ENCODE measurements around the gene AGBL3.

AGBL3 gene

DNA sequence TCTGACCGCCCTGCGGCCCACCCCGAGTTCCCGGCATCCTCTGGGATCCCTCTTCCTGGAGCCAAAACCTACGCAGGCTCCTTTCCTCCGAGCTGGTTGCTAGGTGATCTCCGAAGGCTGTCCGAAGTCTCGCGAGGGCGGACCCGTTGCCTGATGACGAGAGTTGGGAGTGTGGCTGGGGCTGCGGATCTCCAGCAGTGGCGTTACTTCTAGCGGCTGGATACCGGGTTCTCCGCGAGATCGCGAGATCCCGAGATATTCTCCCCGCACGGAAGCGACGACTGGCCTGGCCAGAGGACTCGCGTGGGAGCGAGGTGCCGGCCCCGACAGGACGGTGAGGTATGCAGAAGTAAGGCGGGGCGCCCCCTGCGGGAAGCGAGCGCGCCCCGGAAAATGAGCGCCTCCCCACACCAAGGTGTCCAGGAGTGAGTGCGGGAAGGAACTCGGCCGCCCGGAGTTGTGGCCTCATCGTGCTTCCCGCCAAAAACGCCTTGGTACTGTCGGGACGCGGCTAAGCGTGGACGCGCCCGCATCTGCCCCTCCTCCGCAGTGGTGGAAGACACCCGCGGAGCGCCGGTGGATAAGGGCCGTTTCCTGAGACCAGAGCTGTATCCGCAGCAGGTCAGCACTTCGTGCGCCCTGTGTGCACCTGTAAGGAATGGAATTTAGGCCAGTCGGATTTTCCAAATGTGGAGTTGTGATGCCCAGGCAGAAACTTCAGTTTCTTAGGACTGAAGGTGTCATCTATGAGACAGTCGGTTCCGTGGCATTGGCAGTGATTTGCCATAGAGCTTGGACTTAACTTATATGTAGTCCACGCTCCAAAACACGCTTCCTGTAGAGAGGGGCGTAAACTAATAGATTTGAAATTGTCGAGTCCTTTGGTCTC, at the start of gene AGBL3:
TSS of gene AGBL3 (plus strand) at position 146 of the 889 bp plus-strand sequence. CDS start 1,426 bp downstream, outside the sequence.
- peak; percentile 92 for DNase-seq

DNA sequence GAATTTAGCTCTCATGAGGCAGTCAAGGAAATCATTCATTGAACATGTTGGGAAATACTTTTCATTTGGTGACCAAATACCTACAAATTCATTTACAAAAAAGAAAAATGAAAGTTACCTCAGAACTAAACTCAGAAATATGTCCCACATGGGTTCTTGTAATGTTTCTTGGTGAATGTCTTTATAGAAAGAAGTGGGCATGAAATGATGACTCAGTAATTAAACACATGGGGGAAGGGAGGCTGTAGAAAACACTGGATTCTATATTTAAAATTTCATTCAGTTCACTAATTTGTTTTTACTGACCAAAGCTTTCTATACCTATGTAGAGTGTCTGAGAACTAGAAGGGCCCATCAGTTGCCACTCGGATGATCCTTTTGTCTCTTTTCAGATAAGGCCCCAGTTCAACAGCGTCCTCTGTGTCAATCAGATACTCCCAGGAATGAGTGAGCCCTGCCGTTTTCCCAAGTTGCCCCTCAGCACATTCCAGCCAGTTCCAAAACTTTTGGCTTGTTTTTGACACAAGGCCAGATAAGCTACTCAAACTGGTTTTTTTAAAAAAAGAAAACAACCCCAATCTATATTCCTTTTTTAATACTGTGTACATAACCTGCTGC, 49.3 kb upstream of the AGBL3 start:
- DNase-seq, result no peak

- no peak for DNase-seq
These were observed 48.2 kb upstream of the AGBL3 start for GRCh38 chr7:134938141-134938540.

GRCh38 chr7:134939136-134939535, 47.2 kb upstream of the AGBL3 start:
- DNase-seq, result no peak

DNA sequence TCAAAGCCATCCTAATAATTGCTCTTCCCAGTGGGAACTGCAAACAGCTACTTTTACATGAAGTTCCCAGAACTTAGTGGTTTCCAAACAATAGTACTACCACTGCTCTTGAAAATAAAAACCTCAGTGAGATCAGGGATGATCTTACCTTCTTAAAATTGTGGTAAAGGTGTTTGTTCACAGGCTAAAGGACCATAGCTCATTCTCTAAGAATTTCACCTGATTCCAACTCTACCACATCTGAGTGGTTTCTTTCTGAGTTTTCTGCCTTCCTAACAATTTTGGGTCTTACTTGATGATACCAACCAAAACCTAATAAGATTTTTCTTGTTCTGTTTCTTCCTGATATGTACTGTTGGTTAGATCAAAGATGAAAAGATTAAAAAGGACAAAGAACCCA, 45.6 kb upstream of the AGBL3 start:
- no peak for DNase-seq

GRCh38 chr7:134941185-134941900, 45.0 kb upstream of the AGBL3 start:
- no peak for DNase-seq

GRCh38 chr7:134941952-134942351, 44.4 kb upstream of the AGBL3 start:
- DNase-seq, result no peak

DNA sequence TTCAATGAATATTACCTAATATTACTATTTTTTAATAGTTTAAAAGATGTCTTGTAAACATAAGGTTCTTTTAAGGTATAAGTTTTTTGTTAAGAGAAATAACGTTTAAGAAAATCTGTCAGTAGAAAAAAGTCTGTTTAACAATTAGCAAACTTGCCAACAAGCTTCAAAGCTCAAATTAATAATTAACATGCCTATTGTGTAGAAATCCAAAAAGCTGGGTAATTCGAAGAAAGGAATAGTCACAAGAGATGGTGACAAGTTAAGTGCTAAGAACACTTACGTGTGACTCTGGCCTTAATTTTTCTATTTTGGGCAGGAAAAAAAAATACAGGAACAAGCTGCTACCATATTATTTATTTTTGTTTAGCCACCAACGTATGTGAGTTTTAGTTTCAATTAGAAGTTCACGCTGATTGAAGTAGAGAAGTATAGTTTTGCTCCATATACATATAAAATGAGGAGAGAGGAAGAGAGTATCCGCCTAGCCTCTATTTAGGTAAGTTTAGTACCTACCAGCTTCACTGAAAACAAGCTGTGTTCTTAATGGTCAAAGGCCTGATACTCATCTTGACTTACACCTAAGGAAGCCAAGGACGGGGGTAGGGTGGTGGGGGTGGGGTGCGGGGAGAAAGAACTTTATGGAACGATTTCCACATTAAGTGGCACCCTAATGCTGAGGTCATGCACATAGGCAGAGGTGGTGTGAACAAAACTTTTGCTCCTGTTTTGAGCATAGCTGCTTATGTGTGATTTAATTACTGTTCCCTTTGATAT, 43.4 kb upstream of the AGBL3 start:
- DNase-seq, result no peak

DNA sequence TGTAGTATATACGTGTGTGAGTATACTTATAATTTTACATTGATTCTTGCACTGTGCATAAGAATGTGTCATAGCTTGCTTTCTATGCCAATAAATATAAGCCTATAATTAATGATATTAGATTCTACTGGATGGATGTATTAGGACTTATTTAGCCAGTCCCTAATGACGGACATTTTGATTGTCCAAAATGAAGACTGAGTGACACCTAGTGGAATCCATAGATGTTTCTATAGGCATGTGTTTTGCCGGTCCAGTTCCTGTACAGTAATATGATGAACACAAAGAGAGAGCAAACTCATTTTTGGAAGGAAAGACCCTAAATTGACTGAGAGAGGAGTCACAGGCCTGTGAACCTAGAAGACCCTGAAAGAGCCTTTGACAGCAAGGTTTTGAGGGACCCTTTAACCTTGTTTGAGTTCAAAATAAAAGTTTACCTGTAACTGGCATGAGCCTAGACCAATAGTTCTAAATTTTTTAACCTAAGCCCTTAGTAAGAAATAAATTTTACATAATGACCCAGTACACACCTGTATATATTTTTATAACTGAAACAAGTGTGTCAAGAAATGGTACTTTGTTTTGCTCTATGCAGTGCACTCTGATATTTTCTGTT, 42.4 kb upstream of the AGBL3 start:
- DNase-seq, result peak; percentile 26

DNA sequence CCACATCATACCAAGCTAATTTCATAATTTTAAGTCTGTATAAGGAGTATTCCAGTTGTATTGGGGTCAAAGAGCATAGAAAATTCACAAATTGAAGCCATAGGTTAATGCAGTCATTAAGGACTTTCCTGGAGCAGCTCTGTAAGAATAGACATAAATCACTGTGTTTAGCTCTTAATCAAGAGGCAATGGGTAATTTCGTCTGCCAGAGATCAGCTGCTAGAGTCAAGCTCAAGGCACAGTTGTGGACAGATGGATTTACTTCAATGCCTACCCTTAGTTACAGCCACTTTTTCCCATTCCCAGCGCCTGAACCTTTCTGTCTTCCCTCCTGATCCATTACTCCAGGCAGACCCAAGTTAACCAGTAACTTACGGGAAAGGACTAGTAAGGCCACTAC, 40.6 kb upstream of the AGBL3 start:
- DNase-seq, result no peak

DNA sequence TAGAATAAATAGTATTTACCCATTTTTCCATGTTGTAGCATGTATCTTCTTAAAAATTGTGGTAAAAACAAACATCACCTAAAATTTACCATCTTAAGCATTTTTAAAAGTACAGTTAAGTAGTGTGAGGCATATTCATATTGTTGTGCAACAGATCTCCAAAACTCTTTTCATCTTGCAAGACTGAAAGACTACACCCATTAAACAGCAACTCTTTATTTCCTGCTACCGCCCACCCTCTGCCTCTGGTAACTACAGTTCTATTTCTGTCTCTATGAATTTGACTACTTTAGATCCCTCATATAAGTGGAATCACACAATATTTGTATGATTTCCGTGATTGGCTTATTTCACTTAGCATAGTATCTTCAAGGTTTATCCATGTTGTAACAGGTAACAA, 40.0 kb upstream of the AGBL3 start:
- no peak for DNase-seq

DNA sequence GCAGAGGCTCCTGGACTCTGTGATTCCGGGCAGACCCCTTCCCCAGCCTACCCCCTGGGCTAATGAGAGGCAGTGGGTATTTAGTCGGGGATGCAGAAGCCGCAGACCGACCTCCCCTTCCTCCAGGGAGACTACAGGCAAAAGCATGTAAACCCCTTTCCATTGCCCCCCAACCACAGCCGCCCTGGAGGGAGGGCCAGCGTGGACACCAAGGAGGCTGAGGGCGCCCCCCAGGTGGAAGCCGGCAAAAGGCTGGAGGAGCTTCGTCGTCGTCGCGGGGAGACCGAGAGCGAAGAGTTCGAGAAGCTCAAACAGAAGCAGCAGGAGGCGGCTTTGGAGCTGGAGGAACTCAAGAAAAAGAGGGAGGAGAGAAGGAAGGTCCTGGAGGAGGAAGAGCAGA, 39.0 kb upstream of the AGBL3 start:
- DNase-seq, result no peak

DNA sequence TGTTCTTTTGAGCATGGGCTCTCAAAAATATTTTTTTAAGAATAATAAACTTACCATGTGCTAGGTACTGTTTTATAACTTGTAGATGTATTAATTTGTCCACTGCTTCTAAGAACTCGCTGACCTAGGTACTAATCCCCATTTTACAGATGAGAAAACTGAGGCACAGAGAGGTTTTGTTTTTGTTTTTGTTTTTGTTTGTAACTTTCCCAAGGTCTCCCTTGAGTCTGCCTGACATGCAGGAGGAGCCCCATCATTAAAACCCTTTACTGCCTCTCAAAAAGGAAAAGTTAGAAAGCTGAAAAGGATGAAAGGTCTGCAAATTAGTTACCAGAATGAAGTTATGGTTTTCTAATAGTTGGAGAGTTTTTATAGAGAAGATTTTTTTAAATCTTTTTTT, 38.5 kb upstream of the AGBL3 start:
- no peak for DNase-seq

DNA sequence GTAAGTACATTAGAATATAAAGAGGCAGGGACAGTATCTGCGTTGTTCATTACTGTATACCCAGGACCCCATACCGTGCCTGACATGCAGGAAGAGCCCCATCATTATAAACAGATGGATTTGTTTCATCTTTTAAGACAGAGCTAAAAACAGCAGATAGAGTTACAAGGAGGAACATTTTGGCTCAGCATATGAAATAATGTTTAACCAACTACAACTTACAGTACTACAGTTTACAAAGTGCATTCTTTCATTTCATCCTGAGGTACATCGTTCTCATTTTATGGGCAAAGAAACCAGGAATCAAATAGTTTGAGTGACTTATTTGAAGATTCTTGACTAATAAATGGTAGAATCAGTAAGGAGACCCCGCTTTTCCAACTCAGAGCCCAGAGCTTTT, 38.1 kb upstream of the AGBL3 start:
- no peak for DNase-seq

GRCh38 chr7:134948736-134949135, 37.6 kb upstream of the AGBL3 start:
- DNase-seq, result no peak

DNA sequence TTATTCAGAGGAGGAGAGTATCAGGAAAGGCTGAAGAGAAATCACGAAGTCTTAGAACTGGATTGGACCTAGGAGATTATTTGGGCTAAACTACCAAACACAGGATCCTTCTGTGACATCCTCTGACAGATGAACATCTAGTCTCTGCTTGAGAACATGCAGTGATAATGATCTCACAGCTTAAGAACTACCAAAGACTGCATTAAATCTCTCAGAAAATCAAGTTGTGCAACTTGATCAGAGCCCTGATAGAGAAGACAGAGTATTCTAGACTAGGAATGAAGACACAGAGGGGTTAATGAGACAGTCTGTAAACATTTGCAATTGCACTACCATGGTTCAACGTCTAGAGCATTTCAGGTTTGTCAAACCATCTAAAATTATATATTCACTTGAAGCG, 37.1 kb upstream of the AGBL3 start:
- no peak for DNase-seq

DNA sequence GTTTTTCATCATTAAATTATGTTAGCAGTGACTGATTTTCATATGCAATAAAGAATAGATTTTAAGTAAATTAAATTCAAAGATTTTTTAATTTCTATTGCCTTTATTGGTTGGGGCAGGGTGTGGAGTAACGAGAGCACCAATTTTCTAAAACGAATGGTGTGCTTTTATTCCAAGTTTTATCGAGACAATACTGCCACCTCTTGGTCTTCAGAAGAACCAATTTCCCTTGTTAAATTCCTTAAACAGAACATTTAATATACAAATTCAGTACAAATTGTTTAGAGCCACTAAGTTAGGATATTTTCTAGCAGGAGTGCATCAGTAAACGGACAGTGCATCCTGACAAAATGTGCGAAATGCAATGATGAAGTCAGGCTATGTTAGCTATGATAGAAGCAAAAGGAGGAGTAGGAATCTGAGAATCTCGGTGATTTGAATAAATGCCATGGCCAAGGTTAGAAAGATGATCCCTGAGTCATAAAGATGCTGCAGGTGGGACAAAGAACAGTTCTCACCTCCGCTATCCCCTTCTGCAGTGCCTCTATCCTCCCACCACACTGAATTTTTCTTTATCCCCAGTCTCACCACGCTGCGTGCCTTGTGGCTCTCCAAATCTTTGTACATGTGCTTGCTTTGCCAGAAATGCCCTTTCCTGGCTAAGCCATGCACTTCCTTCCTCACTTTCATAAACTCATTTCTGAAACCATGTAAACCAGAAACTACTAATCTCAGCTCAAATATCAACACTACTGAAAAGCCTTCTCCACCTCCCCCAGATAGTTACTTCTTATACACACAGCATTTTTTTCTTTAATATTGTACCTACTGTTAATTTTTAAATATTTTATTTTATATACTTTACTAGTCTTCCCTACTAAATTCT, 31.9 kb upstream of the AGBL3 start:
- DNase-seq, result peak; percentile 46

- DNase-seq, result no peak
These were observed 29.3 kb upstream of the AGBL3 start for GRCh38 chr7:134957005-134957404.

DNA sequence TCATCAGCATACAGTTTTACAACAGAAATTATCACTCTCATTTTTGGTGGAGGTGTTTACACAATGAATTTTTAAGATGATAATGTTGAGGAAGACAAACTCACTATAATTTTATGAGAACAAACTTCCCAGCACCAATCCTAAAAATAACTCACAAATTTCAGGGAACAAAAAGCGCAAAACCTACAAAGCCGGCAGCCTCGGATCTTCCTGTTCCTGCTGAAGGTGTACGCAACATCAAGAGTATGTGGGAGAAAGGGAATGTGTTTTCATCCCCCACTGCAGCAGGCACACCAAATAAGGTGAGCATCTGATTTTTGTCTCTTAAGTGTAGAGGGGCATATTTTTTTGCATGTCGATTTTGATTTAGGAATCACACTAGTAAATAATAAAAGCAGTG, 26.5 kb upstream of the AGBL3 start:
- DNase-seq, result no peak

GRCh38 chr7:134962270-134962780, 24.0 kb upstream of the AGBL3 start:
- DNase-seq, result no peak

DNA sequence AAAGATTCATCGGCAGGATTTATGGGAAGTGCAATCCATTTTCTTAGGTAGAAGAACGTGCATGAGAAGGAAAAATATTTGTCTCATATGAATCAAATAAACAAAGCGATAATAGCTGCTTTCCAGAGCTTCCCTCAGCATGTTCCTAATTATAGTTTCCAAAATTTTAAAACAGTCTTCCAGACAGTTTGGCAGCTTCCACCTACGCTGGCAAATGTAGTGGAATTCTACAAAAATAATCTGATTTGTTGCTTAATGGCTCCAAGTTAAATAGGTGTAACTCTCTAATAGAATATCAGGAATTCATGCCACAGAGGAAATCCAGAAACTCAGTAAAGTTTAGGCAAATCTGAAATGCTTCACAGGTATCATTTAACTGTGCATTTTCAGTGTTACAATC, 23.3 kb upstream of the AGBL3 start:
- no peak for DNase-seq
